Body of pancreas (tissue), 4 donors: ENCODE measurements around the gene LGI2.
"Not testable (repeated sequence)": the region's sequence is repeated elsewhere in the genome, so short reads cannot be mapped to it uniquely, and the experiment has no call there.

Experiments
- CTCF ChIP-seq, 7 experiments: fragments of 450-650 bp in 4 of 7; fragments of 200-600 bp in 3 of 7; sonication (generic) in 3 of 7; IDR thresholded peaks; one replicate each; pipeline ENCODE4 v1.5.1; 2016 to 2019; ENCODE audit warnings: antibody characterized with exemption in 7 of 7
- POLR2A ChIP-seq, 3 donors: fragments of 450-650 bp; IDR thresholded peaks; one replicate each; pipeline ENCODE4 v1.6.1; 2016; ENCODE audit warnings: antibody characterized with exemption in 3 of 3, mild to moderate bottlenecking in 2 of 3

- not testable (repeated sequence) for TF ChIP-seq CTCF, POLR2A (IDR thresholded peaks at IDR 0.05)
Measured at GRCh38 chr4:25052037-25052436, 21.3 kb upstream of the LGI2 start.
